A549 (cell line): ENCODE measurements around the gene GPATCH2. TPM values are rescaled to one million over a fixed set of nuclear protein-coding genes. Genes with fewer than 3 reads are reported as not detected.

Source experiments
- ATAC-seq, 2 experiments: fragments of 200-7000 bp in 1 of 2; fragments of >200 bp in 1 of 2; cut with Nextera tagmentation in 1 of 2; cut with Tn5 transposase in 1 of 2; 3 replicates each; pipeline versions ENCODE4 v1.8.0 to v1.9.1; 2018 to 2020; ENCODE audit warnings: mild to moderate bottlenecking in 1 of 2, moderate library complexity in 1 of 2
- CTCF ChIA-PET: fragments of 300-600 bp; sonication (Branson Sonifier 250); formaldehyde crosslinking; extraction: SDS; loops from one replicate; lab custom pipeline; 2021; ENCODE audit warnings: antibody characterized with exemption, inconsistent platforms; lab: Yijun Ruan, JAX
- POLR2A ChIA-PET: fragments of 350-600 bp; formaldehyde crosslinking; extraction: SDS; loops from one replicate; lab custom pipeline; 2021; ENCODE audit warnings: antibody characterized with exemption, inconsistent platforms; lab: Yijun Ruan, JAX
- DNase-seq, 2 experiments: peaks; one replicate each; pipeline versions ENCODE4 v3.0.0 to v3.0.0-alpha.2; 2011 to 2016; ENCODE audit warnings: low read depth in 1 of 2, low spot score in 1 of 2
- FAIRE-seq: peaks from 2 replicates; lab custom pipeline; 2011; peaks lifted over from hg19 to GRCh38; lab: Jason Lieb, UNC
- H3K27ac ChIP-seq, 2 experiments: fragments of >200 bp; sonication (Bioruptor Twin); formaldehyde crosslinking; 3 replicates each; pipeline ENCODE4 v1.5.1; 2016 to 2017
- H3K4me1 ChIP-seq: fragments of >200 bp; sonication (Bioruptor Twin); formaldehyde crosslinking; 3 replicates; pipeline ENCODE4 v1.6.1; 2016
- H3K4me2 ChIP-seq: fragments of >200 bp; sonication (Bioruptor Twin); formaldehyde crosslinking; 3 replicates; pipeline ENCODE4 v1.6.1; 2016
- H3K4me3 ChIP-seq: fragments of >200 bp; sonication (Bioruptor Twin); formaldehyde crosslinking; 3 replicates; pipeline ENCODE4 v1.5.1; 2016
- H3K9me3 ChIP-seq: fragments of >200 bp; sonication (Bioruptor Twin); formaldehyde crosslinking; 3 replicates; pipeline ENCODE4 v1.6.1; 2016
- ATOH8 ChIP-seq: fragments of 250-450 bp; sonication (Bioruptor Pico); IDR thresholded peaks from 2 replicates; pipeline ENCODE4 v1.5.0; 2020; ENCODE audit warnings: low read depth, mild to moderate bottlenecking, moderate library complexity
- ELK1 ChIP-seq: fragments of 150-350 bp; IDR thresholded peaks from 2 replicates; pipeline ENCODE4 v1.6.1; 2014; ENCODE audit warnings: low read depth, mild to moderate bottlenecking, low read length
- EP300 ChIP-seq, 2 experiments: fragments of >200 bp; sonication (Bioruptor Twin); formaldehyde crosslinking; IDR thresholded peaks; 2 replicates in 1 of 2; 3 replicates in 1 of 2; pipeline ENCODE4 v1.6.1; 2016 to 2017
- FOSL2 ChIP-seq, 2 experiments: fragments of 450-650 bp in 1 of 2; fragments of >200 bp in 1 of 2; sonication (Bioruptor Twin) in 1 of 2; formaldehyde crosslinking; IDR thresholded peaks; 2 replicates each; pipeline versions ENCODE4 v1.5.0 to v1.6.1; 2016 to 2020; ENCODE audit warnings: mild to moderate bottlenecking in 1 of 2, moderate library complexity in 1 of 2
- GATA3 ChIP-seq: IDR thresholded peaks from 2 replicates; pipeline ENCODE4 v1.6.1; 2012; ENCODE audit warnings: borderline replicate concordance
- HEYL ChIP-seq: fragments of 250-450 bp; sonication (Bioruptor Pico); IDR thresholded peaks from 2 replicates; pipeline ENCODE4 v1.8.0; 2021; ENCODE audit warnings: mild to moderate bottlenecking, moderate library complexity
- JUN ChIP-seq, 2 experiments: fragments of >200 bp; sonication (Bioruptor Twin); formaldehyde crosslinking; IDR thresholded peaks; 2 replicates in 1 of 2; 3 replicates in 1 of 2; pipeline ENCODE4 v1.6.1; 2016 to 2017
- JUNB ChIP-seq: fragments of >200 bp; sonication (Bioruptor Twin); formaldehyde crosslinking; IDR thresholded peaks from 2 replicates; pipeline ENCODE4 v1.6.1; 2016
- MAFK ChIP-seq: fragments of 450-650 bp; IDR thresholded peaks from 2 replicates; pipeline ENCODE4 v1.6.1; 2014; ENCODE audit not compliant: partially characterized antibody
- RAD21 ChIP-seq, 2 experiments: fragments of >200 bp in 1 of 2; sonication (Bioruptor Twin) in 1 of 2; formaldehyde crosslinking in 1 of 2; IDR thresholded peaks in 1 of 2; conservative IDR thresholded peaks in 1 of 2; 2 replicates in 1 of 2; 3 replicates in 1 of 2; pipeline ENCODE4 v1.6.1; 2012 to 2018; ENCODE audit warnings: inconsistent platforms in 1 of 2
- REST ChIP-seq: fragments of 200-600 bp; sonication (generic); IDR thresholded peaks from 2 replicates; pipeline ENCODE4 v1.6.1; 2016; ENCODE audit warnings: antibody characterized with exemption, mild to moderate bottlenecking, moderate library complexity
- RNF2 ChIP-seq: fragments of 200-600 bp; sonication (generic); IDR thresholded peaks from 2 replicates; pipeline ENCODE4 v1.6.1; 2016; ENCODE audit warnings: low read depth, mild to moderate bottlenecking, antibody characterized with exemption, moderate library complexity, borderline replicate concordance
- SMC3 ChIP-seq: fragments of >200 bp; sonication (Bioruptor Twin); formaldehyde crosslinking; IDR thresholded peaks from 3 replicates; pipeline ENCODE4 v1.6.1; 2018; ENCODE audit warnings: inconsistent platforms
- ZNF302 ChIP-seq: fragments of 250-450 bp; sonication (Bioruptor Pico); IDR thresholded peaks from 2 replicates; pipeline ENCODE4 v1.9.0; 2021; ENCODE audit warnings: inconsistent platforms, mild to moderate bottlenecking, moderate library complexity
- WGBS: methylation state at CpG from one replicate; pipeline ENCODE4 v1.1.6; 2017; ENCODE audit errors: missing lambda C conversion rate; 5-methylcytosine and 5-hydroxymethylcytosine counted together
- polyA plus RNA-seq, 4 experiments: library from polyadenylated mRNA; depleted of rRNA in 3 of 4; stranded (reverse); fragments of >200 nt; fragmentation: RNase III in 1 of 4; extraction: RNeasy Plus Mini Kit Qiagen cat#74134 plus additional on column Dnase treatment in 1 of 4; gene quantifications; 2 replicates in 3 of 4; 3 replicates in 1 of 4; pipeline ENCODE4 v1.2.3, GENCODE V29; 2011 to 2017
- TF ChIP-seq, protein P1 (sequence below): fragments of >200 bp; sonication (Bioruptor Twin); formaldehyde crosslinking; IDR thresholded peaks from 3 replicates; pipeline ENCODE4 v1.5.1; 2016
- TF ChIP-seq, protein P2 (sequence below): IDR thresholded peaks from 2 replicates; pipeline ENCODE4 v1.6.1; 2012

The GPATCH2 gene
- polyA plus RNA-seq, 2 of the 4 experiments (the other 2 are of a cell fraction), result 10.8 to 18.6 TPM

DNA sequence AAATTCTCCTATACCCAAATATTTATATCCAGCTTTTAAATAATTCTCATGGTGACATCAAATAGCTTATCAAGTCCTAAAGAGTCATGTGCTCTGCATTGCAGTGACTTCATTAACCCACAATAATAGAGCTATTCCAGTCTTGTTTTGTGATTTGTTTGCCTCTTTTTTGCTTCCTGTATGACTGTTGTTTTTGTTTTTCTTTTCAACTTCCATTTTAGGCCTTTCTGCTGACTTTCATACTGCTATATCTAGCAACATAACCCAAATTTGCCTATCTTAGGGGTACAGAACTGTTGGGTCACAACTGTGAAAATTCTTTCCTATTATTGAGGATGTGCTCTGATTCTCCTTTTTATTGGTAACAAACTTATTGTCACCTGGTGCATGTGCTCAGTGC lies 30.5 kb upstream of the GPATCH2 start (continued):
- TF ChIP-seq, protein P1, sequence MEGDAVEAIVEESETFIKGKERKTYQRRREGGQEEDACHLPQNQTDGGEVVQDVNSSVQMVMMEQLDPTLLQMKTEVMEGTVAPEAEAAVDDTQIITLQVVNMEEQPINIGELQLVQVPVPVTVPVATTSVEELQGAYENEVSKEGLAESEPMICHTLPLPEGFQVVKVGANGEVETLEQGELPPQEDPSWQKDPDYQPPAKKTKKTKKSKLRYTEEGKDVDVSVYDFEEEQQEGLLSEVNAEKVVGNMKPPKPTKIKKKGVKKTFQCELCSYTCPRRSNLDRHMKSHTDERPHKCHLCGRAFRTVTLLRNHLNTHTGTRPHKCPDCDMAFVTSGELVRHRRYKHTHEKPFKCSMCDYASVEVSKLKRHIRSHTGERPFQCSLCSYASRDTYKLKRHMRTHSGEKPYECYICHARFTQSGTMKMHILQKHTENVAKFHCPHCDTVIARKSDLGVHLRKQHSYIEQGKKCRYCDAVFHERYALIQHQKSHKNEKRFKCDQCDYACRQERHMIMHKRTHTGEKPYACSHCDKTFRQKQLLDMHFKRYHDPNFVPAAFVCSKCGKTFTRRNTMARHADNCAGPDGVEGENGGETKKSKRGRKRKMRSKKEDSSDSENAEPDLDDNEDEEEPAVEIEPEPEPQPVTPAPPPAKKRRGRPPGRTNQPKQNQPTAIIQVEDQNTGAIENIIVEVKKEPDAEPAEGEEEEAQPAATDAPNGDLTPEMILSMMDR, result no peak
- no peak for TF ChIP-seq ELK1
- TF ChIP-seq RNF2, result no peak
- TF ChIP-seq ZNF302 (CRISPR knock-in tag), result no peak

DNA sequence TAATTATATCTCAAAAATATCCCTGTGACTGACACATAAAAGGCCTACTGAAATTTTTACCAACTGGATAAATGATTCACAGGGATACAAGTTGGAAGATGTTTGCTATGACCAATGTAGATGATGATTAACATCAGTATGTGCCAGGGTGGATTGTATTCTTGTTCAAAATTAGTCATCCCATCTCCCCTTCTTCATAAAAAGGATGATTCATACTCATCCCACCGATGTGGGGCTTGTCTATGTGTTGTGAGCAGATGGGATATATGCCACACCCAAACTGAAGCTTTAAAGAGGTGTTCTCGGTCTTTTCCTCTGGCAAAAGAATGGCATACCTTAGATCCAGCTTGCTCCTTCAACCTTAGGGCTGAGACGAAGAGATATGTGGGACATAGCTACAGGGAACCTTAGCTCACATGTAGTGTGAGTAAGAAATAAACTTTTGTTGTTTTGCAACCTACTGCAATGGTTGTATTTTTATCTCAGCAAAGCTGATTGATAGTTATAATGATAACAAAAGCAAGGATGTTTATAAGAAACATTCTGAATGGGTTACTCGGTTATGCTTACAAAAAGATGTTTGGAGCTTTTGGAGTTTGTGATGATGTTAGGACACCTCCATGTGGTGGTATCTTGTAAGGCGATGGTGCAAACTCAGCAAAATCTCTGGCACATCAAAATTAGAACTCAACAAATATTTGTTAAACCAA lies 29.6 kb upstream of the GPATCH2 start:
- peak; percentile 96 to 97 for ATAC-seq
- FAIRE-seq, result peak; percentile 96
- H3K27ac ChIP-seq, result peak overlapping the region; percentile 51 to 54; a peak in 5 of 6 replicates
- 7% methylated on average over 5 of the region's 5 CpGs for WGBS
- TF ChIP-seq RAD21 (conservative IDR thresholded peaks at IDR 0.05 in 1 of 2, IDR thresholded peaks at IDR 0.05 in 1 of 2) (peak; percentile 71 to 73), JUNB (peak; percentile 90), HEYL (no peak), SMC3 (peak; percentile 60), EP300 (IDR thresholded peaks at IDR 0.05) (0 out of 5 replicates have a peak, but pooled peaks of 1 of the 2 experiments have one; percentile 10), JUN (IDR thresholded peaks at IDR 0.05) (0 out of 5 replicates have a peak, but pooled peaks of 1 of the 2 experiments have one; percentile 40), FOSL2 (IDR thresholded peaks at IDR 0.05) (peak; percentile 83), FOSL2 (CRISPR knock-in tag; IDR thresholded peaks at IDR 0.05) (peak; percentile 90), GATA3 (peak; percentile 74; the same call in 1 of the 2 replicates), ATOH8 (CRISPR knock-in tag) (no peak), REST (no peak), MAFK (peak; percentile 99)
- TF ChIP-seq, protein P1, result peak; percentile 60
- TF ChIP-seq, protein P2, sequence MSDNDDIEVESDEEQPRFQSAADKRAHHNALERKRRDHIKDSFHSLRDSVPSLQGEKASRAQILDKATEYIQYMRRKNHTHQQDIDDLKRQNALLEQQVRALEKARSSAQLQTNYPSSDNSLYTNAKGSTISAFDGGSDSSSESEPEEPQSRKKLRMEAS, result peak; percentile 50
- TF ChIP-seq, all 56 proteins: peak for 10
- no peaks in the 10 kb centered on the region for H3K9me3 ChIP-seq
- CTCF ChIA-PET, result interaction anchor here (0.6 to 2.0 kb wide), 12 partner anchors 9 to 911 kb away, joined by 3 to 13 read pairs (median 5); no protein-coding TSS in a partner anchor
- peak overlapping the region; percentile 74 for H3K4me2 ChIP-seq
- POLR2A ChIA-PET, result interaction anchor here (1.2 kb wide), 1 partner anchor 30 kb away, joined by 11 read pairs; the partner anchor contains the start of genes GPATCH2 and SPATA17
- H3K4me3 ChIP-seq, result no peak overlapping the region
- peak; percentile 71 to 82 for DNase-seq
- H3K4me1 ChIP-seq, result peaks cover 21% of the 10 kb centered on the region
